Stimulated activated naive CD8-positive, alpha-beta T cell treated with anti-CD3 and anti-CD28 coated beads, Interleukin-15, Interleukin-2, amounts not matched to agents 100 U/mL and 50 U/mL, for 24 hours (primary cell): ENCODE data around the gene GRB14.
"Not testable (repeated sequence)": the region's sequence is repeated elsewhere in the genome, so short reads cannot be mapped to it uniquely, and the experiment has no call there.

Experiments
- ATAC-seq: fragments of 150-1000 bp; cut with Tn5 transposase; one replicate; pipeline ENCODE4 v1.10.0; 2021
- DNase-seq: peaks from one replicate; pipeline ENCODE4 v3.0.0; 2021

The GRB14 gene

GRCh38 chr2:164620873-164621763 is at the start of gene GRB14:
GRB14 (minus strand) TSS chr2:164621482; CDS start chr2:164621309, 173 bp downstream.
- ATAC-seq (no peak), DNase-seq (no peak)

- ATAC-seq (no peak), DNase-seq (no peak)
These were observed 48.0 kb upstream of the GRB14 start for GRCh38 chr2:164669291-164669690.

GRCh38 chr2:164667566-164667965 is 46.3 kb upstream of the GRB14 start:
- ATAC-seq (no peak), DNase-seq (no peak)

GRCh38 chr2:164664070-164664469 is 42.8 kb upstream of the GRB14 start:
- DNase-seq = no peak
- ATAC-seq = no peak

- DNase-seq = no peak
- ATAC-seq = no peak
These were observed 41.8 kb upstream of the GRB14 start for GRCh38 chr2:164662868-164663631.

GRCh38 chr2:164662066-164662465 is 40.8 kb upstream of the GRB14 start:
- ATAC-seq = no peak
- DNase-seq = no peak

- ATAC-seq = no peak
- DNase-seq = no peak
These were observed 40.1 kb upstream of the GRB14 start for GRCh38 chr2:164661349-164661748.

- DNase-seq (no peak), ATAC-seq (no peak)
These were observed 35.8 kb upstream of the GRB14 start for GRCh38 chr2:164657129-164657528.

GRCh38 chr2:164655750-164656149 is 34.5 kb upstream of the GRB14 start:
- ATAC-seq = no peak
- no peak for DNase-seq

GRCh38 chr2:164655336-164655735 is 34.1 kb upstream of the GRB14 start:
- ATAC-seq (no peak), DNase-seq (no peak)

- DNase-seq = no peak
These were observed 30.1 kb upstream of the GRB14 start for GRCh38 chr2:164651361-164651760.

GRCh38 chr2:164644036-164644700 is 22.9 kb upstream of the GRB14 start:
- DNase-seq = no peak

More at GRCh38 chr2:164651361-164651760, 30.1 kb upstream of the GRB14 start:
- no peak for ATAC-seq

GRCh38 chr2:164642946-164643555 is 21.8 kb upstream of the GRB14 start:
- ATAC-seq (no peak), DNase-seq (no peak)

More at GRCh38 chr2:164644036-164644700, 22.9 kb upstream of the GRB14 start:
- no peak for ATAC-seq

- no peak for ATAC-seq
- no peak for DNase-seq
These were observed 21.0 kb upstream of the GRB14 start for GRCh38 chr2:164642268-164642667.

- not testable (repeated sequence) for DNase-seq, ATAC-seq
These were observed 7.0 kb upstream of the GRB14 start for GRCh38 chr2:164628319-164628718.

GRCh38 chr2:164625378-164625971 is 4.2 kb upstream of the GRB14 start:
- DNase-seq (no peak), ATAC-seq (no peak)

GRCh38 chr2:164624316-164624715 is 3.0 kb upstream of the GRB14 start:
- ATAC-seq (no peak), DNase-seq (no peak)

GRCh38 chr2:164622338-164623106 is 1.2 kb upstream of the GRB14 start:
- ATAC-seq = no peak

GRCh38 chr2:164621764-164622105 is 453 bp upstream of the GRB14 start:
- no peak for DNase-seq
- ATAC-seq = no peak

More at GRCh38 chr2:164622338-164623106, 1.2 kb upstream of the GRB14 start:
- no peak for DNase-seq

- DNase-seq (no peak), ATAC-seq (no peak)
These were observed 825 bp downstream of the GRB14 start for GRCh38 chr2:164620457-164620856.

- ATAC-seq (no peak), DNase-seq (no peak)
These were observed 3.8 kb downstream of the GRB14 start for GRCh38 chr2:164617466-164617865.
